OCI-M2 (cell line): ENCODE measurements around the gene ADORA2B.
"Not testable (repeated sequence)": the region's sequence is repeated elsewhere in the genome, so short reads cannot be mapped to it uniquely, and the experiment has no call there.

ENCODE experiments used
- DNase-seq: peaks from one replicate; lab custom pipeline; 2025; ENCODE audit not compliant: unreplicated experiment; lab: John Stamatoyannopoulos, UW

The ADORA2B gene

DNA sequence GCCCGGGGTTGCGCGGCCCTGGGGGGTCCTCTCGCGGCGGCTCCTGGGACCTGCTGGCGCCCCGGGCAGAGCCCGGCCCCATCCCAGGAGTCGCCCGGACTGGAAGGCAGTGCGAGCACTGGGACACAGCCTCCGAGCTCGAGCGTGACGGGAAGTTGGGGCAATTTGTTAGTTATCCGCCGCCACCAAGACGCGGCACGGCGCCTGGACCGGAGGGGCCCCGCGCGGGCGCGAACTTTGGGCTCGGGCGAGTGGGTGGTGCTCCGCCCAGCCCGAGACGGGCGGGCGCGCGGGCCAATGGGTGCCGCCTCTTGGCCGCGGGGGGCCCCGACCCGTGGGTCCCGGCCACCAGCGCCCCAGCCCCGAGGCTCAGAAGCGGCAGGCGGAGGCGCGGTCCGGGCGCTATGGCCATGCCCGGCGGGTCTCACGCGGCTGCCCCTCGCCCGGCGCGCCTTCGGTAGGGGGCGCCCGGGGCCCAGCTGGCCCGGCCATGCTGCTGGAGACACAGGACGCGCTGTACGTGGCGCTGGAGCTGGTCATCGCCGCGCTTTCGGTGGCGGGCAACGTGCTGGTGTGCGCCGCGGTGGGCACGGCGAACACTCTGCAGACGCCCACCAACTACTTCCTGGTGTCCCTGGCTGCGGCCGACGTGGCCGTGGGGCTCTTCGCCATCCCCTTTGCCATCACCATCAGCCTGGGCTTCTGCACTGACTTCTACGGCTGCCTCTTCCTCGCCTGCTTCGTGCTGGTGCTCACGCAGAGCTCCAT, at the start of gene ADORA2B:
TSS of gene ADORA2B (plus strand) at position 372 of the 768 bp plus-strand sequence. CDS start at position 491, 119 bp downstream.
- DNase-seq, result no peak

DNA sequence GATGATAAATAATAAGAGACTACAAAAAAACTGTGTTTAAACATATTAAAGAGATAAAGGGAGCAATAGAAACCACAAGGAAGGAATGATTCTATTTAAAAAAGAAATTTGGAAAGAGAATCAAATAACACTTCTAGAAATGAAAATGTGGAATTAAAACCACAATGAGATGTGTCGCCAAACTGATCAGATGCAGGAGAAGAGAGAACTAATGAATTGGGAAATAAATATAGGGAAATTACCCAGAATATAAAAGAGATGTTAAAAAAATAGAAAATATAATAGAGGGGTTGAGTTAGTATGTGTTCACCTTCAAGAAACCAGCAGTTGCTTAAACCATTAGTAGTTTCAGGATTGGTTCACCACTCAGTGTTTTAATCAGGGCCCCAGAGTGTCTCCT, 48.7 kb upstream of the ADORA2B start:
- DNase-seq, result no peak

DNA sequence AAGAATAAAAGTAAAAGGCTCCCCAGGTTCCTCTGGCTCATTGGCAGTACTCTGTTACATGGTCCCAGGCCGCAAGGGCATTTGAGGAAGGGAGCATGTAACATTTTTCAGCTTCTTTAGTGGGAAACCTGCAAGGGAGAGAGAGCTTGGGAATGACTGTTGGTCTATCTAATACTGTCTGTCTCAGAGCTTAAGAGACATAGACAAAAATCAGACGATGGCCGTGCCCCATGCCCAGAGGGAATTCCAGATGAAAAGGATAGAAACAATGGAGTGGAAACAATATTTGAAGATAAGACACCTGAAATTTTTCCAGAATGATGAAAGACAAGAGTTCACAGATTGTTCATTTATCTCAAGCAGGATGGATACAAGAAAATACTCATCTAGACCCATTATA, 48.1 kb upstream of the ADORA2B start:
- DNase-seq, result no peak

DNA sequence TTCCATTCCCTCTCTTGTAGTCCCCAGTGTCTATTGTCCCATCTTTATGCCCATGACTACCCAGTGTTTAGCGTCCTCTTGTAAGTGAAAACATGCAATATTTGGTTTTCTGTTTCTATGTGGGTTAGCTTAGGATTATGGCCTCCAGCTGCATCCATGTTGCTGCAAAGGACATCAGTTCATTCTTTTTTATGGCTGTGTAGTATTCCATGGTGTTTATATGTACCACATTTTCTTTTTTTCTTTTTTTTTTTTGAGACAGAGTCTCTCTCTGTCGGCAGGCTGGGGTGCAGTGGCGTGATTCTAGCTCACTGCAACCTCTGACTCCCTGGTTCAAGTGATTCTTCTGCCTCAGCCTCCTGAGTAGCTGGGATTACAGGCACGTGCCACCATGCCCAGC, 45.3 kb upstream of the ADORA2B start:
- not testable (repeated sequence) for DNase-seq

DNA sequence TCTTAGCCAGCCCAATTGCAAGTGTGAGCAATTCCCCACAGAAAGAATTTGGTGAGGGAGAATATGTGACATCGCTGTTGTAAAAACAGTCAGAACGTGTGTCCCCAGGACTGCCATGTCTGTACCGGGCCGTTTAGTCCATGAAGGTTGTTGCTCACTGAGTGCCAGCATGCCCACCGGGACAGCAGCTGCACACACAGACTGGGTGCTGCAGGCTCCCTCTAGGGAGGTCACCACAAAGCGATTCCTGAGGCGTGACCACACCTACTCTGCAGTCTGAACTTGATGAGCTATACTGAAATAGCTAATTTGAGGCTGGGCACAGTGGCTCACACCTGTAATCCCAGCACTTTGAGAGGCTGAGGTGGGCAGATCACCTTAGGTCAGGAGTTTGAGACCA, 44.1 kb upstream of the ADORA2B start:
- no peak for DNase-seq

DNA sequence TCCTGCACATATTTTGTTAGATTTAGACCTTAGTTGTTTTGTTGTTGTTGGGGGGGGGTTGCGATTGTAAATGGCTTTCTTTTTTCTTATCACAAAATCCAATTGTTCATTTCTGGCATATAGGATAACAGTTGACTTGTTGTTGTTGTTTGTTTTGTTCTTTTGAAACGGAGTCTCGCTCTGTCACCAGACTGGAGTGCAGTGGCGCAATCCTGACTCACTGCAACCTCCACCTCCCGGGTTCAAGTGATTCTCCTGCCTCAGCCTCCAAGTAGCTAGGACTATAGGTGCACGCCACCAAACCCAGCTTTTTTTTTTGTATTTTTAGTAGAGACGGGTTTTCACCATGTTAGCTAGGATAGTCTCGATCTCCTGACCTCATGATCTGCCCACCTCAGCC, 39.7 kb upstream of the ADORA2B start:
- DNase-seq, result not testable (repeated sequence)

DNA sequence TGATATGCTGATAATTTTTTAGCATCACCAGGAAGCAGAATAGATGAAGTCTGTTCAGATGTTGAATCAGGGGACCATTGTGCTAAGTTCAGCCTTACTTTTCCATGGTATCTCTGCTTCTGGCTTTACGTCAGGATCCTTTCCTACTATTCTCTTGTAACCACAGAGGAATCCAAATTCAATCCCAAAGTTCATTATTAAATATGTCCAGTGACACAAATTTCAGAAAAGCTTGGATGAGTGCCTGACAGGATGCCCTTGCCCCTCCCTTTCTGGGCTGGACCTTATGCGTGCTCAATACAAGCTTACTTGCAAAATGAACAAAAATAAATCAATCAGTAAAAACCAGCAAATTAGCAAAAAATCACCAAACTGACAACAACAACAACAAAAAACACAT, 37.6 kb upstream of the ADORA2B start:
- no peak for DNase-seq

DNA sequence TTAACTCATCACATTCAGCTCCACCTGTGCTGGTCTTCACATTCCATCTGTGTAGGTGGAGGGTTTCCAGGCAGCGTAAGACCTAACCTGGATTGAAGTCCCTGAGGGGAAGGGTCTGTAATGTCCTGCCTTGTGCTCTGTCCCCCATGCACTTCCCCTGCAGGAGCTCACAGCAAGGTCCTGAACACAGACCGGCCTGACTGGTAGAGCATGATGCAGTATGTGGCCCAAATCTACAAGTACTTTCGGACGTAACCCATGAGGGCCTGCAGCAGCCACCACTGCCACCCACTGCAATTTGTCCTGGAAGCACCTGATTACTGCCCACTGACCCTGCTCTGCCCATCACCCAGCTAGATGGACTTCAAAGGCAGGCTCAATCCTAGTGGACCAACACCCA, 36.6 kb upstream of the ADORA2B start:
- no peak for DNase-seq

DNA sequence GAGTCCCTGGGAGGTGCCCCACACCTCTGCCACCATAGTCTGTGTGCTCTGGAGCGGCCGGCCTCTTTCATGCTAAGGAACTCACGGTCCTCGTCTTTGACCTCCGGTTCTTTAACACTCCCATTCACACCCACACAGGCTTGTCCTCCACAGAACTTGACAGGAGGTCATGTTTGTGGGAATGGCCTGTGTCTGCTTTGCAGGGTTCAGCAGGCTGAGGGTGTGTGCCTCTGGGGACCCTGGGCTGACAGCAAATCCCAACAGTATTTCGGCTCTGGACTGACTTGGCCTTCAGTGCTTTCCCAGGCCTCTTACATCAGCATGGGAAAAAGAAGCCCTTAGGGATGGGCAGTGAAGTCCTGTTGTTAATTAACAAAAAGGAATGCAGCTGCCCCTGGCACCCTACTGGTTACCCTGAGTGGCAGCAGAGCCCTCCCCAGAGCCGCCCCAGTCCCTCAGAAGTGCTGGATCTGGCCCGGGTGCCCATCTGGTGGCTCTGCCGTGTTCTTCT, 35.4 kb upstream of the ADORA2B start:
- DNase-seq, result no peak

DNA sequence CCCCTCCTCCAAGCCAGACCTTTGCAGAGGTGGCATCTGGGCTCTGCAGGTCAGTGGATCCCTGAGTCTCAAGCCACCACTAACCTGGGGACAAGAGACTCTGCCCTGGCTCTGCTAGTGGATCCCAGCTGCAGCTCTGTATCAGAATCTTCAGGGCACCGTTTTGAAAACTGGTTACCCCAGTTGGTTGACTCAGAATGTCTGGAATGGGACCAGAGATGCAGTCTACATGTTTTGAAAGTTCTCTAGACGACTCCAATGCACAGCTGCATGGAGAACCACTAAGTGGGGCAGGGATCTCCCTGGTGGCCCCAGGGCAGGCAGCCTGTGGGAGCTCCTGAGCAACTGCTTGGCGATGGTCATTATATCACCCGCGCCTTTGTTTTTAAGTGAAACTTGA, 34.1 kb upstream of the ADORA2B start:
- DNase-seq, result no peak

DNA sequence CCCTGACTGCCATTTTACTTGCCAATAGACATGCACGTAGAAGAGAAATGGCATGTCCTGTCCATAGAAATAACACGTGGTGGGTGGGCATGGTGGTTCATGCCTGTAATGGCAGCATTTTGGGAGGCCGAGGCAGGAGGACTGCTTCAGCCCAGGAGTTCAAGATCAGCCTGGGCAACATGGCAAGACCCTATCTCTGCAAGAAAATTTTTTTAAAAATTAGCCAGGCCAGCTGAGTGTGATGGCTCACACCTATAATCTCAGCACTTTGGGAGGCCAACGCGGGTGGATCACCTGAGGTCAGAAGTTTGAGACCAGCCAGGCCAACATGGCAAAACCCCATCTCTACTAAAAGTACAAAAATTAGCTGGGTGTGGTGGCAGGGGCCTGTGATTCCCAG, 33.2 kb upstream of the ADORA2B start:
- not testable (repeated sequence) for DNase-seq

DNA sequence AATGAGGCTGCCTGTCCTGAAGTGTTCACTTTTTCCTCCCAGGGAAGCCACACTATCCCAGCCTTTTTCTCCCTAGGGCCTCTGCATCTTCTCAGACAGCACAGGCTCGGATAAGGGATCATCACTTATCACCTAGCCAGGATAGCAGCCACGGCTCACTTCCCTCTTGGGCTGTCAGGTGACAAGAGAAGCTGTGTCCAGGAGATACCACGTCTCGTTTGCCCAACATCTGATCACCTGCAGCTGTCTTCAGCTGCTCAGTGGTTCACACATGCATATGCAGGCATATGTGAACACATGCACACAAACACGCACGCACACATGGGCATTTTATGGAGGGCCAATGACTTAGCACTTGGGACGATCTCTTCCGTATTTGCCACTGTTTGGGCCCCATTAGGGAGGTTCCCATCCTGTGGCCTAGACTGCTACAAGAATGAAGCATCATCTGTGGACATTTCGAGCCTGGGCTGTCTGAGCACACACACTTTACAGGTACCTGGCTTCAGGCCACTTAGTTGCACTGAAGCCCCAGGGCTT, 32.4 kb upstream of the ADORA2B start:
- no peak for DNase-seq

DNA sequence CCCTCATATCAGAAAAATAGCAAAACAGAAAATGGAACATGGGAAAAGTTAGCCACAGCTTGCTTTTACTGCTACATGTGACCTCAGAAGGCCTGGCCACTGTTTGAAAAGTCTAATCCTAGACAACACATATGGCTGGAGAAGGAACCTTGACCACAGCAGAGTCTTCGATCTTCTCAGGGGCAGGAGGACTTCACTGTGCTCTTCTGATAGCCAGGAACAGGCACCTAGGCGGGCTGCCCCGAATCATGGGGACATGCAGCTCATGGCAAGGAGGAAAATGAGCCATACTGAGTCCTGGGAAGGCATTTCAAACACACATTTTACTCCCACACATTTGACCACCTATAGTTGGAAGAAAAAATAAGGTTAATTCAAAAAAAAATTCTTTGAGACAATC, 31.1 kb upstream of the ADORA2B start:
- DNase-seq, result no peak

DNA sequence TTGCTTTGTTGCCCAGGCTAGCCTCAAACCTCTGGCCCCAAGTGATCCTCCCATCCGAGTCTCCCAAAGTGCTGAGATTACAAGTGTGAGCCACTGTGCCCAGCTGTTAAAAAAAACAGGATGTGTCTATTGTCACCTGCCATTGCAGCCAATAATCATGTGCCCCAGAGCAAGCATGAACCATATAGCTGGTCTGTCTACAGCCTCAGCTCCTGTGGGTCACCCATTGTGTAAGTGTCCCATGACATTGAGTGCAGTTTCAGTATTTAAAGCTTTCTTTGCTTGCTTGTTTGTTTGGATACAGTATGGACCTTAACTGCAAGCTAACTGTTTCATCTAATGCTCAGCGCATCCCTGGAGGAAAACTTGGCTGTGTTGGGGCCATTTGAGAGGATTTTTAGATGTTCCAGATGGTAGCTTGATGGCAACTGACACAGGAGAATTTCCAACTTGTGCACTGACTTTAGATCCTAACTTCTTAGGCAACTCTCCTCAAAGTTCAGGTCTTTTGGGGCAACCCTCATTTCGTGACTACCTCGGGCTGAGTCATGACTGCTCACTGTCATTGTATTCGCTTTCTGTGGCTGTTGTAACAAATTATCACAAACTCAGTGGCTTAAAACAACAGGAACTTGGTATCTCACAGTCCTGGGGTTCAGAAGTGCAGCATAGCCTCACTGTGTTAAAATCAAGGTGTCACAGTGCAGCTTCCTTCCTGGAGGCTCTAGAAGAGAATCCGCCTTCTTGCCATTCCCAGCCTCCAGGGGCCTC, 30.3 kb upstream of the ADORA2B start:
- DNase-seq, result no peak

DNA sequence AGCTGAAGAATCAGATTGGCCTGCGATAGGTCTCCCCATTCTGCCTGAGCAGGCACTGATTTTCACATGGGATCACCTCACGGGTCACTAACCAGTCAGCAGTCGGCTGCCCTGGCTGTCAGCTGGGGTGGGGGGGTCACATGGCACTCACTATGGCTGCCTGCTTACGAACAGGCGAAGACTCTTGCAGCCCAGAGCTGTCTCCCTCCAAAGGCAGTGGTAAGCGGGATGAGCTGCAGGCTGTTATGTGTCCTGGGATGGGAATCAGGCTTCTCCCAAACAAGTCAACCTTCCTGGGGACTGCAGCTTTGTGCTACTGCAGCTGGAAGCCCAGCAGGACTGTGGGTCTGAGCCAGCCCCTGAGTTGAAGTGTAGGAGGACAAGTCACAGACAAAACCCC, 29.0 kb upstream of the ADORA2B start:
- DNase-seq, result no peak

DNA sequence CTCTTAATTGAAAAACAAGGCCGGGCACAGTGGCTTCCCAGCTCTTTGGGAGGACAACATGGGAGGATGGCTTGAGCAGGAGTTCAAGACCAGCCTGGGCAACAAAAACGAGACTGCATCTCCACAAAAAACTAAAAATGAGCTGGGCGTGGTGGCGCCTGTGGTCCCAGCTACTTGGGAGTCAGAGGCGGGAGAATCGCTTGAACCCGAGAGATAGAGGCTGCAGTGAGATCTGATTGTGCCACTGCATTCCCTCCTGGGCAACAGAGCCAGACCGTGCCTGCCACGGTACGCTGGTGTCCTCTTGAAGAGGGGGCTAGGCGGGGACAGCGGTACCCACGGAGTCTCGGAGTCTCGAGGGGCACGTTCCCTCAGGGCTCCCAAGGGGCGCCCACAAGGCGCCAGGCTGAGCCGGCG, 27.9 kb upstream of the ADORA2B start:
- DNase-seq, result no peak

DNA sequence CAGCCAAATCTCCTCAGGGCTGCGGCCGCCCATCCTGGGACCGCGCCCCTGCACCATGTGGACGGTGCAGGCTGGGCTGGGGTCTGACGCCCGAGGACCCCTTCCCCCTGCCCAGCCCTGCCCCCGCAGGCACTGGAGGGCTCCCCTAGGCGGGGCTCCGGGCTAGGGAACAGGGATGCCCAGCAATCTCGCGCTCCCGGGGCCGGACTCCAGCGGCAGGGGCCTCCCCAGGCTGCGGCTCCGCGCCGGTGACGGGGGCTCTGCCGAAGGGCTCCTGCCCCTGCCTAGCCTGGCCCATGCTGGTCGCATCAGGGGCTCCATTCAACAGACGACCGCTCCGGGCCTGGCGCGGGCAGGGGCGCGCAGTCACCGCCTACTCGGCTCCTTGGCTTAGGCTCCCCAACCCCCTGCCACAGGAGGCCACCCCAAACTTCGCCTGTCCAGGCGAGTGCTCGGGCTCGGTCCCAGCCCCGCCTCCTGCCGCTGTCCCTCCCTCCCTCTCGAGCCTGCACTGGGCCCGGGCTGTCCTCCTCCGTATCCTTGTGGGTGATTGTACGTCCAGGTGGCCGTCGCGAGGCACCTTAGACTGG, 27.4 kb upstream of the ADORA2B start:
- no peak for DNase-seq

DNA sequence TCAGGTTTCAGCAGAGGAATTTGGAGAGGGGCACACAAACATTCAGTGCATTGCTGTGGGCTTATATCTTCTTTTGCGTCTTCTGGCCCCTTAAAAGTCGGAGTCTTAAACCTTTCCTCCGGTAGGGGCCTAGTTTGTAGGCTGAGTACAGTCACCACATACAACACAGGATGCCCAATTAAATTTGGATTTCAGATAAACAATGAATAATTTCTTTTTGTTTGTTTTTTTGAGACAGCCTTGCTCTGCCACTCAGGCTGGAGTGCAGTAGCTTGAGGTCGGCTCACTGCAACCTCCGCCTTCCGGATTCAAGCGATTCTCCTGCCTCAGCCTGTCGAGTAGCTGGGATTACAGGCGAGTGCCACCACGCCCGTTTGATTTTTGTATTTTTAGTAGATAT, 26.7 kb upstream of the ADORA2B start:
- no peak for DNase-seq

DNA sequence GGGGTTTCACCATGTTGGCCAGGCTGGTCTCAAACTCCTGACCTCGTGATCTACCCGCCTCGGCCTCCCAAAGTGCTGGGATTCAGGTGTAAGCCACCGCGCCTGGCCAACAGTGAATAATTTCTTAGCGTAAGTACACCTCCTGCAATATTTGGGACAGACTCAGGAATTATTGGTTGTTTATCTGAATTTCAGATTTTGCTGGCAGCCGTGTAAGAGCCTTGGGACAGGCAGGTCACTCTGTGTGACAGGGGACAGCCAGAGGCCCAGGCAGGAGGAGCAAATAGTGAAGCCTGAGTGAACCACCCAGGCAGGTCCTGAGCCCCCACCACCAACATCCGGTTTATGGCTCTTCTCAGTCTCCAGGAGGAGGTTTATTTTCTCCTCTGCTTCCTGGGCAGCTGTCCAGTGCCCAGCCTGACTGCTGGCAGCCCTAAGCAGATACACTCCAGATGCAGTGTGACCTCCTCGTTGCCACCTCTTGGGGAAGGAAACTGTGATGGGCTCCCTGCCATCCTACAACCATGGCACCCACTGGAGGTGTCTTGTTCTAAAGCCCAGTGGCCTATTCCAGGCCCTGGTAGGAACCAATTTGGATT, 26.2 kb upstream of the ADORA2B start:
- DNase-seq, result no peak

DNA sequence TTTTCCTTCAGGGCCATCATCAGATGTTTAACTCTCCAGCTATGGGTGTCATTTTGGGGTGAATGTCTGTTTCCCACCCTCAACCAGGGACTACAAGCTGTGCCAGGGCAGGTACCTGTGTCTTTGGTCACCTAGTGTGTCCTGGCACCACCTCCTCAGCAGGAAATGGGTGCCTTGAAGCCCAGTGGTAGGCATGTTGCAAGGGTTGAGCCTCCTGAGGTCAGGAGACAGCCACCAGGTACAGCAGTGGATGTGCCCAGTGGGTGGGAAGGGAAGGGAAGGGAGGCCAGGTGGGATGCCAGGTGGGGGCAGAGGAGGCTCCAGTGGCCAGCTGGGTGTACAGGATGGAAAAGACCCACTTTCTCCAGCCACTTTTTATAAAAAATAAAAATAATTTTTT, 25.5 kb upstream of the ADORA2B start:
- no peak for DNase-seq

DNA sequence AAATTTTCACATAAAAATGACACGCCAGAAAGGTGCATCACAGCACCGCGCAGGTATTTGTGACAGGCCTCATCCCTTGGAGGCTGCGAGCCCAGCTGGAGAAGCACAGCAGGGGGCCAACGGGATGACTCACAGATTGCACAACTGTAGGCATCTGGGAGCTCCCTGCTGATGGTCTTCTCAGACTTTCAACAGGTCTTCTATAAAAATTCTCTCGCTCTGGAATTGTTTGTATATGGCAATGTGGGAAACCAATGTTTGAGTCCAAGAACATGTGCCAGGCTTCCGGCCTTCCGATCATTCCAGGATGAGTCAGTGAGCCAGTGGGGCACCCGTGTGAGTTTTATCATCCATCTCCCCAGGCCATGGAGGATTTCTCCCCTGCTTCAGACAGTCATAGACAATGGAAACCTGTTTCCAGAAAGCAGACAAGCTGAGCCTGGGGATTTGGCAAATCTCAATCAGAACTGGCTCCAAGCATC, 24.1 kb upstream of the ADORA2B start:
- DNase-seq, result no peak
